Panc1 (cell line): ENCODE results near the gene PLEKHA7. TPM values are rescaled to one million over a fixed set of nuclear protein-coding genes. Genes with fewer than 3 reads are reported as not detected.

Experiments
- ATAC-seq: fragments of 200-7000 bp; cut with Tn5 transposase; 2 replicates; pipeline ENCODE4 v1.9.1; 2020; ENCODE audit warnings: mild to moderate bottlenecking, moderate library complexity
- BruUV-seq: library from RNA; stranded (reverse); fragments of 400-500 nt; replicated peaks from 2 replicates; lab custom pipeline; 2021; lab: Mats Ljungman, UMichigan
- CTCF ChIA-PET: fragments of 300-600 bp; sonication (Branson Sonifier 250); formaldehyde crosslinking; loops from one replicate; lab custom pipeline; 2022; ENCODE audit warnings: antibody characterized with exemption; lab: Charles Lee
- POLR2A ChIA-PET: fragments of 300-600 bp; sonication (Branson Sonifier 250); formaldehyde crosslinking; loops from one replicate; lab custom pipeline; 2022; ENCODE audit warnings: antibody characterized with exemption; lab: Charles Lee
- DNase-seq: peaks from one replicate; pipeline ENCODE4 v3.0.0-alpha.2; 2010; ENCODE audit warnings: low read depth, low spot score
- H3K27ac ChIP-seq: 2 replicates; pipeline ENCODE4 v1.5.1; 2011; ENCODE audit warnings: mild to moderate bottlenecking, low read length, inconsistent platforms
- H3K27me3 ChIP-seq: fragments of 200-500 bp; sonication (Bioruptor generic); 2 replicates; pipeline ENCODE4 v1.6.0; 2014; ENCODE audit warnings: low read length, inconsistent platforms; ENCODE audit not compliant: control insufficient read depth, insufficient read depth
- H3K36me3 ChIP-seq: fragments of 200-500 bp; sonication (Bioruptor generic); 2 replicates; pipeline ENCODE4 v1.5.1; 2014; ENCODE audit warnings: inconsistent platforms, mild to moderate bottlenecking, low read length, moderate library complexity; ENCODE audit not compliant: control insufficient read depth, insufficient read depth
- H3K4me1 ChIP-seq: 2 replicates; pipeline ENCODE4 v1.5.1; 2011; ENCODE audit warnings: inconsistent platforms, mild to moderate bottlenecking, low read length, moderate library complexity; ENCODE audit not compliant: control insufficient read depth, insufficient read depth
- H3K4me3 ChIP-seq, 2 experiments: 2 replicates each; pipeline ENCODE4 v1.5.1; 2011 to 2012; ENCODE audit warnings: low read depth in 2 of 2, low read length in 2 of 2, mild to moderate bottlenecking in 2 of 2, inconsistent platforms in 1 of 2, moderate library complexity in 1 of 2
- H3K9me3 ChIP-seq: fragments of 200-500 bp; sonication (Bioruptor generic); 2 replicates; pipeline ENCODE4 v1.5.1; 2014; ENCODE audit warnings: low read depth, mild to moderate bottlenecking, inconsistent platforms, low read length, moderate library complexity; ENCODE audit not compliant: control insufficient read depth, insufficient read depth
- CTCF ChIP-seq: fragments of 450-650 bp; IDR thresholded peaks from 2 replicates; pipeline ENCODE4 v1.5.1; 2017; ENCODE audit warnings: mild to moderate bottlenecking
- POLR2AphosphoS5 ChIP-seq: IDR thresholded peaks from 2 replicates; pipeline ENCODE4 v1.6.1; 2012; ENCODE audit warnings: mild to moderate bottlenecking, low read depth, low read length, moderate library complexity
- REST ChIP-seq, 2 experiments: IDR thresholded peaks; 2 replicates each; pipeline ENCODE4 v1.6.1; 2011 to 2012; ENCODE audit warnings: low read depth in 2 of 2, control low read depth in 1 of 2, low read length in 1 of 2, mild to moderate bottlenecking in 1 of 2, moderate library complexity in 1 of 2; ENCODE audit not compliant: insufficient read depth in 1 of 2
- SIN3A ChIP-seq: IDR thresholded peaks from 2 replicates; pipeline ENCODE4 v1.6.1; 2012; ENCODE audit warnings: low read depth, mild to moderate bottlenecking, low read length, moderate library complexity, borderline replicate concordance; ENCODE audit not compliant: insufficient read depth
- TCF7L2 ChIP-seq: IDR thresholded peaks from 2 replicates; pipeline ENCODE4 v1.6.1; 2011; ENCODE audit warnings: mild to moderate bottlenecking, low read depth, low read length, inconsistent platforms
- in situ Hi-C: cut with HindIII; loops from 2 replicates; pipeline ENCODE4 v1.10.0; 2016; ENCODE audit warnings: low sequenced_read_pairs, low pct_unique_long_range_greater_than_20kb
- intact Hi-C: fragments of 100-400 bp; cut with micrococcal nuclease; formaldehyde crosslinking; loops from one replicate; pipeline ENCODE4 v1.10.0; 2022; ENCODE audit not compliant: unreplicated experiment
- total RNA-seq: library from RNA; stranded (reverse); gene quantifications from one replicate; pipeline ENCODE4 v1.2.1, GENCODE V29; 2021; ENCODE audit not compliant: unreplicated experiment

The PLEKHA7 gene
- total RNA-seq, 1 experiment from 2014 or later: 11.6 TPM

GRCh38 chr11:16743478-16743877 lies 270.7 kb downstream of the PLEKHA7 start:
- in situ Hi-C loops: no loop called here
- H3K27ac ChIP-seq: no peak overlapping the region
- no peaks in the 10 kb centered on the region for H3K27me3 ChIP-seq
- BruUV-seq: no TSS peak
- ATAC-seq (no peak), DNase-seq (no peak)
- peaks cover 23% of the 10 kb centered on the region for H3K36me3 ChIP-seq
- H3K4me3 ChIP-seq: no peak overlapping the region
- ChIA-PET POLR2A (no interaction called here), CTCF (no interaction called here)
- intact Hi-C loops: no loop called here
- H3K9me3 ChIP-seq: no peaks in the 10 kb centered on the region
- no peak for TF ChIP-seq SIN3A
- TF ChIP-seq REST (IDR thresholded peaks at IDR 0.05; ENCODE audit: insufficient read depth in 1 of 2, low read depth in 2 of 2, low read length in 1 of 2): no peak
- TF ChIP-seq POLR2AphosphoS5: no peak
- no peak for TF ChIP-seq TCF7L2
- no peak for TF ChIP-seq CTCF
- H3K4me1 ChIP-seq: no peaks in the 10 kb centered on the region

- H3K4me1 ChIP-seq: 0 out of 2 replicates have a peak, but pooled peaks cover 3% of the 10 kb centered on the region
- ATAC-seq (no peak), DNase-seq (no peak)
- H3K36me3 ChIP-seq: peaks cover 14% of the 10 kb centered on the region
- in situ Hi-C loops (no loop called here), intact Hi-C loops (no loop called here)
- H3K27me3 ChIP-seq: no peaks in the 10 kb centered on the region
- TF ChIP-seq REST (IDR thresholded peaks at IDR 0.05; ENCODE audit: insufficient read depth in 1 of 2, low read depth in 2 of 2, low read length in 1 of 2) (no peak), TCF7L2 (no peak), POLR2AphosphoS5 (no peak), SIN3A (no peak), CTCF (no peak)
- BruUV-seq: TSS peak; percentile 2
- CTCF ChIA-PET: no interaction called here
- POLR2A ChIA-PET: no interaction called here
- no peaks in the 10 kb centered on the region for H3K9me3 ChIP-seq
- H3K4me3 ChIP-seq: no peak overlapping the region
- no peak overlapping the region for H3K27ac ChIP-seq
Observed at GRCh38 chr11:16741473-16741872, 272.7 kb downstream of the PLEKHA7 start.
